Lower leg skin (tissue), 3 donors: Measurements from ENCODE around the gene FURIN.

ENCODE experiments used
- CTCF ChIP-seq, 3 donors: fragments of 450-650 bp; IDR thresholded peaks; one replicate each; pipeline ENCODE4 v1.5.1; 2016; ENCODE audit warnings: antibody characterized with exemption in 3 of 3, mild to moderate bottlenecking in 3 of 3, moderate library complexity in 2 of 3
- POLR2A ChIP-seq, 2 donors: fragments of 450-650 bp; IDR thresholded peaks; one replicate each; pipeline ENCODE4 v1.6.1; 2016 to 2017; ENCODE audit warnings: antibody characterized with exemption in 2 of 2, mild to moderate bottlenecking in 1 of 2, moderate library complexity in 1 of 2

GRCh38 chr15:90876512-90877170 is 8.3 kb downstream of the FURIN start:
- TF ChIP-seq CTCF (IDR thresholded peaks at IDR 0.05) (no peak), POLR2A (IDR thresholded peaks at IDR 0.05) (no peak)
